Fibroblast of mammary gland (primary cell): ENCODE data around the gene CADPS2.

Source experiments
- DNase-seq: peaks from one replicate; pipeline ENCODE4 v3.0.0-alpha.2; 2010; ENCODE audit warnings: low read depth
- H3K4me3 ChIP-seq: 2 replicates; pipeline ENCODE4 v1.5.1; 2011; ENCODE audit warnings: low read depth, mild to moderate bottlenecking, low read length, moderate library complexity; ENCODE audit not compliant: control insufficient read depth
- TF ChIP-seq, protein P1 (sequence below): conservative IDR thresholded peaks from 2 replicates; pipeline ENCODE4 v1.5.1; 2011; ENCODE audit warnings: low read depth, low read length, inconsistent platforms; ENCODE audit not compliant: control insufficient read depth, insufficient read depth

Gene CADPS2

DNA sequence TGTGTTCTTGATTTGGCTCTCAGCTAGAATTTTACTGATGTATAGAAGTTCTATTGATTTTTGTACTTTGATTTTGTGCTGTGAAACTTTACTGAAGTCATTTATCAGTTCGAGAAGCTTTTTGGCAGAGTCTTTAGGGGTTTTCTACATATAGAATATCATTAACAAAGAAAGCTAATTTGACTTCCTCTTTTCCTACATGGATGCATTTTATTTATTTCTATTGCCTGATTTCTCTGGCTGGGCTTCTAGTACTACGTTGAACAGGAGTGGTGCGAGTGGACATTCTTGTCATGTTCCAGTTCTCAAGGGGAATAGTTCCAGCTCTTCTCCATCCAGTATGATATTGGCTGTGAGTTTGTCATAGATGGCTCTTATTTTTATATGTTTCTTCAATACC, 252.8 kb downstream of the CADPS2 start:
- no peak overlapping the region for H3K4me3 ChIP-seq
- no peak for DNase-seq
- TF ChIP-seq, protein P1, sequence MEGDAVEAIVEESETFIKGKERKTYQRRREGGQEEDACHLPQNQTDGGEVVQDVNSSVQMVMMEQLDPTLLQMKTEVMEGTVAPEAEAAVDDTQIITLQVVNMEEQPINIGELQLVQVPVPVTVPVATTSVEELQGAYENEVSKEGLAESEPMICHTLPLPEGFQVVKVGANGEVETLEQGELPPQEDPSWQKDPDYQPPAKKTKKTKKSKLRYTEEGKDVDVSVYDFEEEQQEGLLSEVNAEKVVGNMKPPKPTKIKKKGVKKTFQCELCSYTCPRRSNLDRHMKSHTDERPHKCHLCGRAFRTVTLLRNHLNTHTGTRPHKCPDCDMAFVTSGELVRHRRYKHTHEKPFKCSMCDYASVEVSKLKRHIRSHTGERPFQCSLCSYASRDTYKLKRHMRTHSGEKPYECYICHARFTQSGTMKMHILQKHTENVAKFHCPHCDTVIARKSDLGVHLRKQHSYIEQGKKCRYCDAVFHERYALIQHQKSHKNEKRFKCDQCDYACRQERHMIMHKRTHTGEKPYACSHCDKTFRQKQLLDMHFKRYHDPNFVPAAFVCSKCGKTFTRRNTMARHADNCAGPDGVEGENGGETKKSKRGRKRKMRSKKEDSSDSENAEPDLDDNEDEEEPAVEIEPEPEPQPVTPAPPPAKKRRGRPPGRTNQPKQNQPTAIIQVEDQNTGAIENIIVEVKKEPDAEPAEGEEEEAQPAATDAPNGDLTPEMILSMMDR: no peak

DNA sequence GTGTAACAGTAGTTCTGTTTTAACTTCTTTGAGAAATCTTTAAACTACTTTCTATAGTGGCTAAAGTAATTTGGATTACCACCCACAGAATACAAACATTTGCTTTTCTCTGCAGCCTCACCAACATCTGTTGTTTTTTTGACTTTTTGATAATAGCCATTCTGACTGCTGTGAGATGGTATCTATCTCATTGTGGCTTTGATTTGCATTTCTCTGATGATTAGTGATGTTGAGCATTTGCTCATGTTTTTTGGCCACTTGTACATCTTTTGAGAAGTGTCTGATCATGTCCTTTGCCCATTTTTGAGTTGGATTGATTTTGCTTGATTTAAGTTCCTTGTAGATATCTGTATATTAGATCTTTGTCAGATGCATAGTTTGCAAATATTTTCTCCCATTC, 254.0 kb downstream of the CADPS2 start:
- no peak for DNase-seq
- TF ChIP-seq, protein P1: no peak
- H3K4me3 ChIP-seq: no peak overlapping the region

DNA sequence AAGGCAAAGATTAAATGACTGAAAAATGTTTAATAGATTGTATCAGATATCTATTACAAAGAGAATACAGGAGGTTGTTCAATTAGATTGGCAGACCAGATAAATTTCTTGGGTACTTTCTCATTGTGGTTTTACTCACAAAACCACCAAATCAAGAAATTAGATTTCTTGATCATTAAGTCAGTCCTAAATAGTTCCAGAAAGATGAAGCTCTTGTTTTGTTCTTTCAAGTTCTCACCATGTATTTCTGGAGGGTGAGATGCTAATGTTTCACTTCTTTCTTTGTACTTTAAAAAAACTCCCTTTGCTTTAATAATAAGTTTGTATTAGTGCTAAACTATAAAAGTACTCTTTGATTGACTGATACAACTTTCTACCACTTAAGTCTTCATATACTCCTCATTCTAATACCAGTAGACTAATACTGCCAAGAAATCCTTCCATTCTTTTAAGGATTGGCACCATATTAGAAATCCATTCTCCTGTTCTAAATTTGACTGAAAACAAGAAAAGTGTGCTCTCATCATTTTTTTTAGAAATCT, 256.8 kb downstream of the CADPS2 start:
- TF ChIP-seq, protein P1: no peak
- no peak for DNase-seq
- no peak overlapping the region for H3K4me3 ChIP-seq

DNA sequence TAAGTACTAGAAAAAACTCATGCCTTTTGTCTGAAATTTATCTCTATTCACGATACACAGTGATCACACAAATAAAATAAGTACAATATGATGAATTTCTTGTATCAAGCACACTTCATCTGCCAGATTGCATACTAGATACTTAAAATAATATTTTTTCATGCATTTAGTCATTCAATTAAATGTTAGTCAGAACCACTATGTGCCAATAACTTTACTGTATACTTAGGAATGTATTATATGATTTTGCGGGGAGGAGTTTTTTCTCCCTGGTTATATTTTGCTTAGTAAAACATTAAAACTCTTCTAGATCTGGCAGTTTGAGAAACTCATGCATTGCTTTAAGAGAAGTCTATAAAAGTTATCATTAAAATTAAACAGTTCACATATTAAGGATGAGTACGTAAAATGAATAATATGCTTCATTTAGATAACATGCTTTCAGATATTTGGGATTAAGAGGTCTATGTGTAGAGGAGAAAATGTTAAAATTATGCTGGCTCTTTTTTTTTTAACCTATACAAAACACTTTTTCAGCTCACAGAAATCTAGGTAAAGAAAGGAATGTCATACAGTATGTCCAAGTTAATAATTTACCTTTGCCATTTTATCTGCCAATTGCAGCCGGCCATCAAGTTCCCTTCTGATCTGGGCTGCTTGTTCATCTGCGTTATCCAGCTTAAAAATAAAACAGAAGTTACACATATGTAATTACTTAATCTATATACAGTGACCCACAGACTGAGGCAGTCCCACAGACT, 257.4 kb downstream of the CADPS2 start:
- TF ChIP-seq, protein P1: no peak
- DNase-seq: peak; percentile 55
- H3K4me3 ChIP-seq: no peak overlapping the region

DNA sequence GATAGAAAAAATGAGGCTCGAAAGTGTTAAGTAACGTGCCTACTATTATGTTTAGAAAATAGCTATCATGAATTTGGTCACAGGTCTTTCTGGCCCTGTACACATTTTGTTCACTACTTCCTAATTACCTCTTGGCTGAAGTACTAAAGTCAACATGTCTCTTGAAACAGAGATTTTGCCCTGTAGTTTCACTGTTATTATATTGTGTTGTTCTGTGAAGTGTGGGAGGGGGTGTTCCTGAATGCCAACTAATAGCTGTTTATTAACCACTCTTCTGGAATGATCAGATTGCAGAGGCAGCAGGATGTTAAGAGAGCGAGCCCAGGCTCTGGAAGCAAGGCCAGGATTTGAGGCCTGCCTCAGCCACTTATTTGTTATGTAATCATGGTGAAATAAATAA, 259.5 kb downstream of the CADPS2 start:
- no peak for DNase-seq
- H3K4me3 ChIP-seq: no peak overlapping the region
- TF ChIP-seq, protein P1: no peak

DNA sequence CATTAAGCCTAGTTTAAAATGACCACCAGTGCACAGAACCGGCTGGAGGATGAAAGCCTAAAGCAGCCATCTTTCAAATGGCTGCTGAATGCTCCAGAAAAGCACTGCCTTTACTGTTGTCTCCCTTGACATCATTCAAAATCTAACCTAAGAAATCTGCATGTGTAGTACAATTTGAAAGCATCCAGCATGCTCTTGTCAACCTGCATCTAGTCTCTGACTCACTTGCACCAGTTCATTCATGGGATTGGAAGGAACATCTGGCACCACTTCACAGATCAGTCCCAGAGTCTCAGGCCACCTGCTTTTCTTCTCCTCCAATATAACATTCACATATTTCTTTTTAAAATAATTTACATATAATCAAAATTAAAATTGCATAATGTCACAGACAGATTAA, 263.6 kb downstream of the CADPS2 start:
- DNase-seq: peak; percentile 26
- H3K4me3 ChIP-seq: no peak overlapping the region
- TF ChIP-seq, protein P1: no peak
